Stimulated activated CD4-positive, alpha-beta T cell treated with anti-CD3 and anti-CD28 coated beads, Interleukin-1b, Interleukin-23, amount 100 ng/mL, for 48 hours (primary cell): ENCODE results near the gene KLHL2.
"Not testable (repeated sequence)": the region's sequence is repeated elsewhere in the genome, so short reads cannot be mapped to it uniquely, and the experiment has no call there.

ENCODE experiments used
- DNase-seq: peaks from one replicate; pipeline ENCODE4 v3.0.0-alpha.2; 2020

Gene KLHL2, protein sequence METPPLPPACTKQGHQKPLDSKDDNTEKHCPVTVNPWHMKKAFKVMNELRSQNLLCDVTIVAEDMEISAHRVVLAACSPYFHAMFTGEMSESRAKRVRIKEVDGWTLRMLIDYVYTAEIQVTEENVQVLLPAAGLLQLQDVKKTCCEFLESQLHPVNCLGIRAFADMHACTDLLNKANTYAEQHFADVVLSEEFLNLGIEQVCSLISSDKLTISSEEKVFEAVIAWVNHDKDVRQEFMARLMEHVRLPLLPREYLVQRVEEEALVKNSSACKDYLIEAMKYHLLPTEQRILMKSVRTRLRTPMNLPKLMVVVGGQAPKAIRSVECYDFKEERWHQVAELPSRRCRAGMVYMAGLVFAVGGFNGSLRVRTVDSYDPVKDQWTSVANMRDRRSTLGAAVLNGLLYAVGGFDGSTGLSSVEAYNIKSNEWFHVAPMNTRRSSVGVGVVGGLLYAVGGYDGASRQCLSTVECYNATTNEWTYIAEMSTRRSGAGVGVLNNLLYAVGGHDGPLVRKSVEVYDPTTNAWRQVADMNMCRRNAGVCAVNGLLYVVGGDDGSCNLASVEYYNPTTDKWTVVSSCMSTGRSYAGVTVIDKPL

DNA sequence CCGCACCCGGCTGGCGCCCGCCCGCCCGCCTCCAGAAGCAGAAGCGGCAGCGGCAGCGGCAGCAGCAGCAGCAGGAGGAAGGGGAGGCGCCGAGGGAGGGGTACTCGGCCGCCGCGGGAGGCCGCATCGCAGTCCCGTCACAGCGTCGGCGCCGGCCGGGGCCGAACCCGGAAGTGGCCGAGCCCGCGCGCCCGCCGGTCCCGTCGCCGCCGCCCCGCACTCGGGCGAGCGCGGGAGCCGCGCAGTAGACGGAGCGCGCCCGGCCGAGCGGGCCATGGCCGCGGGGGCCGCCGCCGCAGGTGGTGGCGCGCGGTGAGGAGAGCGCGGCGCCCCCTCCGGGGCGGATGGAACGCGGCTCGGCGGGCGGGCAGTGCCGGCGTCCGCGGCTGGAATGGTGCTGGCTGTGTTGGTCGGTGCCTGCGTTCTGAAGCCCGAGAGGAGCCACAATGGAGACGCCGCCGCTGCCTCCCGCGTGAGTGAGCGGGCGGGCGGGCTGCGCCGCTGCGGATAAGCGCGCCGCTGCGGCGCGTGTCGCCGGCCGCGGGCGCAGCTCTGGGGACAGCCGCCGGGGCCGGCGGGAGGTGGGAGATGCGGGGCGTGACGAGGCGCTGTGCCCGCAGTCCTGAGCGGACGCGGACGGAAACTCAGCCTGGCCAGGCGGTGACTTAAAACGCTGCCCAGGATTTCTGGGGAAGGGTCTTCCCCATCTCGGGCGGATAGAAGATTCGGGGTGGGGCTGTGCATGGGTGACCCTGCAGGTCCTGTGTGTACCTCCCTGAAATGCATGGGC, at the start of gene KLHL2:
Gene KLHL2, plus strand, starts transcription at position 131 of the 790 bp plus-strand sequence. Its CDS starts 316 bp downstream, at position 447.
- DNase-seq = peak; percentile 67

GRCh38 chr4:165158762-165159161, 48.6 kb upstream of the KLHL2 start:
- no peak for DNase-seq

GRCh38 chr4:165164257-165164656, 43.1 kb upstream of the KLHL2 start:
- no peak for DNase-seq

- DNase-seq = not testable (repeated sequence)
These were observed 40.5 kb upstream of the KLHL2 start for GRCh38 chr4:165166872-165167271.

- DNase-seq = no peak
These were observed 39.7 kb upstream of the KLHL2 start for GRCh38 chr4:165167650-165168049.

GRCh38 chr4:165170819-165171218, 36.5 kb upstream of the KLHL2 start:
- no peak for DNase-seq

DNA sequence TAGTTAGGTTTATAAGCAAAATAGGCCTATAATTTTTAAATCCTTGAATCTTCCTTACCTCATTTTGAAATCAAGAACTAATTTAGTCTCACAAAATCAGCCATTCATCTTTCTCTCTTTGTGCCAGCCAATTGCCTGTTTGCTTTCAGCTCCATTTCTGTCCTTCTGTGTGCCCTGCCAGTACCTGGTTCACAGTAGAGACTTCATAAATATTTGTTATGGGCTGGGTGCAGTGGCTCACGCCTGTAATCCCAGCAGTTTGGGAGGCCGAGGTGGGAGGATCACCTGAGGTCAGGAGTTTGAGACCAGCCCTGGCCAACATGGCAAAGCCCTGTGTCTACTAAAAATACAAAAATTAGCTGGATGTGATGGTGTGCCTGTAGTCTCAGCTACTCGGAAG, 31.9 kb upstream of the KLHL2 start:
- not testable (repeated sequence) for DNase-seq

DNA sequence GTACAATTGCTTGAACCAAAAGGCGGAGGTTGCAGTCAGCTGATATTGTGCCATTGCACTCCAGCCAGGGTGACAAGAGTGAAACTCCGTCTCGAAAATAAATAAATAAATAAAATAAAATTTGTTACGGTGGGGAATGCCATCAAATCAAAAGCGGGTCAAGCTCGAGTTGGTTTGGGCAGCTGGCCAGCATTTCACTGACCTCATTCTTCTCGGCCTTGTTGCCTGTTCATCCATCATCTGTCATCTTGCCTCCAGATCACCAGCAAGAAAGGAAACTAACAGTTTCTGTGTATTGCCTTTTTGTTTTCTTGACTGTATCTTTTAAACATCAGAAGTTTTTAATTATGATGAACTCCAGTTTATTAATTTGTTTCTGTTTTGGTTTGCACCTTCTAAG, 31.5 kb upstream of the KLHL2 start:
- DNase-seq = no peak

DNA sequence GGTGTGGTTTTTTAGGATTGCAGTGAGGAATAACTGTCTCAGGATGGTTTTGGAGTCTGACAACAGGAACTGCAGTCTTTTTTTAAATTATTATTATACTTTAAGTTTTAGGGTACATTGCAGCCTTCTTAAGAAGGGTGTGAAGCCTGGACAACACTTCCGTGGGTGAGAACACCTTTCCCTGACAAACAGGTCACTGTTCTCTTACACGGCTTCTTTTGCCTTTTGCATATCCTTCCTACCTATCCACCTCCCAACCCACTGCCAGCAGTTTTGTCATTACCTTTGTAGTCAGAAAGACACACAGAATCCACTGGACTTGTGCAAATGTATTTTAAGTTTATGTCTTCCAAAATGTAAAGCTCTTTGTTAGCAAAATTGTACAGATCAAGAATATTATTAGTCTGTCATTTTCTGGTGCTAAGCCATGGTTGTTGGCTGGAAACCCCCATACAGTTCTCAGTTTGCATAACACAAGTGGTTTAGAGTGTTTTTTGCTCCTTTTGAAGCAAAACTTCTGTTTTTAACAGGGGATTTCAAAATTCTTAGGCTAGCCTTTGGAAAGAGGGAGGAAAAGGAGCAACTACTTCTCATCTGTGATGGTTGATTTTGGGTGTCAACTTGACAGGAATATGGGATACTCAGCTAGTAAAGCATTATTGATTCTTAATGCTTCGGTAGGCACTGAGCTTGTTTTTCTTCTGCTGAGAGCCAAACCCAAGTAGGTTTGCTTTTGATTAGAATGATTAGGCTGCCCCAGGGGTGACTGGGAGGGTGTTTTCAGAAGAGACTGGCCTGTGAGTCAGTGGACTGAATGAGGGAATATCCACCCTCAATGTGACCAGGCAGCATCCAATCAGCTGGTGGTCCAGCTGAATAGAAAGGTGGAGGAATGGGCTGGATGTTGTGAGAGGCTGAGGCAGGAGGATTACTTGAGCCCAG, 29.4 kb upstream of the KLHL2 start:
- no peak for DNase-seq

GRCh38 chr4:165184220-165184619, 23.1 kb upstream of the KLHL2 start:
- no peak for DNase-seq

DNA sequence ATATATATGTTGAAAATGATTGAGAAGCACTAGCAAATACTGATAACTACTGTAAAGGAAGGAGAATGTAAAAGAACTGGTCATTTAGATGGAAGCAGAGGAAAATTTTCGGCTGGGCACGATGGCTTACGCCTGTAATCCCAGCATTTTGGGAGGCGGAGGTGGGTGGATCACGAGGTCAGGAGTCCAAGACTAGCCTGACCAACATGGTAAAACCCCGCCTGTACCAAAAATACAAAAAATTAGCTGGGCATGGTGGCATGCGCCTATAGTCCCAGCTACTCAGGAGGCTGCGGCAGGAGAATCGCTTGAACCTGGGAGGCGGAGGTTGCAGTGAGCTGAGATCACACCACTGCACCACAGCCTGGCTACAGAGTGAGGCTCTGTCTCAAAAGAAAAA, 22.4 kb upstream of the KLHL2 start:
- not testable (repeated sequence) for DNase-seq

DNA sequence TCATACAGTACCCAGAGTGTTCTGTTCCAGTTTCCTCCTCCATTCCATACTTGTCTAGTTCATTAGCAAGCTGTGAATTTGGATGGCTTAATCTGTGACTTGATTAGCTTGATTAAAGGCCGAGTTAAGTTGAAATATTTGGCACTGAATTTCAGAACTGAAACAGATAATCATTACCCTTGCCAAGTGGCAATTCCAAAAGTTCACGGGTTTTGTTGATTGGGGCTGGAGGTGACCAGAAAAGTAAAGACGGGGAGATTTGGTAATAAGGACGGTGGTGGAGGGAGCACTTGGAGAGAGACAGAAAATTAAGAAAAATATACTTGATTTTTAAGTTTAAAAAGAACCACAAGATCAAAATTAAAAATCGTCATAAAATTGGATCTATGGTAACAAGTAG, 21.9 kb upstream of the KLHL2 start:
- DNase-seq = no peak

- peak; percentile 48 for DNase-seq
These were observed 16.6 kb upstream of the KLHL2 start for GRCh38 chr4:165190591-165191347.

GRCh38 chr4:165191348-165191656, 16.1 kb upstream of the KLHL2 start:
- DNase-seq = no peak

DNA sequence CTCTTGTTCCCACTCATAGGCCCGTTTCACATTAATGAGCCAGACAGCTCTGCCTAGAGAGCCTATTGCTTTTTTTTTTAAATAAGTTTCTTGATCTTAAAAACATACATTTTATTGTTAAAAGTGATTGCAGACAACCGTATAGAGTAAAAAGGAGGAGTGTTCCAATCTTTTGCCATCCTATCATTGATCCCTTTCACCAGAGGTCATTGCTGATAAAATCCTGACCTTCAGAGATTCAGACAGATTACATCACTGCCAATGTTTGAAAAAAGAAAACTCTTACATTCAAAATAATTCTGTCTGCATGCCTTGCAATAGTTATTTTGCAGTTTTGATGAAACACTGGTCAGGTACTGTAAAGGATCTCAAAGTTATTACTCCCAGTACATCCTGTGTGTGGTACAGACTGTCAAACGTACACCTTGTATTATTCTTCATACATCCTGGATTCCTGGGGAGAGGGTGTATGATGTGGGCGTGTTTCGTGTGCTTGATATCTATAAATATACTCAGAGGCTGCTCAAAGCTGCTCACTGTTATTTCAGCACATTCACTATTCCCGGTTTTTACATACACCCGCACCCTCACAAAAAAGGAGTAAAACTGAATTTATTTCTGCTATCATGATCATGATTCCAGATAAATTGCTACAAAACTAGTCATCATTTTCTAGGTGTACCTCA, 15.4 kb upstream of the KLHL2 start:
- DNase-seq = no peak

GRCh38 chr4:165192500-165192898, 14.9 kb upstream of the KLHL2 start:
- DNase-seq = no peak

DNA sequence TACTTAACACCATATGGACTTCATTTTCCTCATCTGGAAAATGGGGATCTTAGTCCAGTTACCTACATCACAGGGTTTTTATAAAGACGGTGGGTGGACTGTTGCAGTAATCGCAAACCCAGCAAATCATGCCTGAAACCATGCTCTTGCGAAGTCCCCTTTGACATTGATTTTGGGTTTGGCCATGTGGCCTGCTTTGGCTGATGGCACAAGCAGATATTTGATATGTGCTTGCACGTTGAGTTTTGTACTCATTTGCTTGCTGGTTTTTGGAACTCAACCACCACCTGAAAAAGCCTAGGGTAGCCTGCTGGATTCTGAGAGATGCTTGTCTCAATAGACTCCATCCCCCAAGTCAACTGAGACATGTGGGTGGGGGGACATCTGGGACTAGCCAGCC, 14.4 kb upstream of the KLHL2 start:
- no peak for DNase-seq

DNA sequence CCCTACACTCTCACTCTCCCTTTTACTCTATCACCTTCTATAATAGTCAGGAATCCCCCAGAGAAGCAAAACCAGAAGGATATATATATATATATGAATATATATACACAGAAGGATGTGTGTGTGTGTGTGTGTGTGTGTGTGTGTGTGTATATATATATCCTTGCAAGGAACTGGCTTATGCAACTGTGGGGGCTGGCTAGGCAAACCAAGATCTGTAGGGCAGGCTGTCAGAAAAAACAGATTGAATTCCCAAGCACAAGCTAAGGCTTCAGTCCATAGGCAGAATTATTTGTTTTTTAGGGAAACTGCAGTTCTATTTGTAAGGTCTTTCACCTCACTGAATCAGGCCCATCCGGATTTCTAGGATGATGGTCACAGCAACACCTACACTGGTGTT, 13.0 kb upstream of the KLHL2 start:
- DNase-seq = no peak

- DNase-seq = no peak
These were observed 9.0 kb upstream of the KLHL2 start for GRCh38 chr4:165198329-165198728.

DNA sequence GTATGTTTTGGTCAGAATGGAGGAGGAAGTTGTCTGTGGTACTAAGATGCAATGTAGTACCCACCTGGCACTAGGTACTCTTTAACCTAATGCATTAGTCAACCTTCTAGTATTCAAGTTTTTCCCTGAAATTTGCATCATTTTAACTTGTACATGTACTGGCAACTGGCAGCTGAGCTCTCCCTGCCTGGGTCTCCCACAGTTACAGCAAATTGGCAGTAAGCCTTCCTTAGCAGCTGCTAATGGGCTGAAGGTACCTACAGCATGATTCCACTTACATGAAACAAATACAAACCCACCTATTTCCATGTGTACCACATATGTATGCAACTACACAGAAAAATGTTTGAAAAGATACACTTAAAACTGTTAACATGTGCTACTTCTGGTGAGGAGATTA, 8.1 kb upstream of the KLHL2 start:
- DNase-seq = no peak

DNA sequence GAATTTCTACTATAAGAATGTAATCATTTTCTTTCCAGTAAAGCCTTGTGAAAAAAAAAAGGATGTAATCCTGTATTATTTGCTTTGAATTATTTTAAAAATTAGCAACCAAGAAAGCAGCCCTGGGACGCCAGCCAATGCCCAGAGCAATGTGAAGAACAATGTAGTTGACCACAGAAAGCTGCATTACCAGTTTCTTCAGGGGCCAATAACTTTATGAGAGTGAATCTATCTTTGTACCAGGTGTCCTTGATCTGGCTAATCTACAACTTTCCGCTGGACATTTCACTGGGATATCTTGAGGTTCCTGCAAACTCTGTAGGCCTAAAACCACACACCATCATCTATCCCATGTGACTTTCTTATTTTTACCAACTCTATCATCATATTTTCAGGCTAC, 7.6 kb upstream of the KLHL2 start:
- DNase-seq = no peak
